Measurements from ENCODE around the gene HPCAL1. TPM values are rescaled to one million over a fixed set of nuclear protein-coding genes. Genes with fewer than 3 reads are reported as not detected.
A peak's percentile ranks its signal among the peaks of the same experiment; 100 is the strongest.

Gene HPCAL1
- polyA plus RNA-seq, 3 donors: 82.1 to 99.5 (median 98.0) TPM

DNA sequence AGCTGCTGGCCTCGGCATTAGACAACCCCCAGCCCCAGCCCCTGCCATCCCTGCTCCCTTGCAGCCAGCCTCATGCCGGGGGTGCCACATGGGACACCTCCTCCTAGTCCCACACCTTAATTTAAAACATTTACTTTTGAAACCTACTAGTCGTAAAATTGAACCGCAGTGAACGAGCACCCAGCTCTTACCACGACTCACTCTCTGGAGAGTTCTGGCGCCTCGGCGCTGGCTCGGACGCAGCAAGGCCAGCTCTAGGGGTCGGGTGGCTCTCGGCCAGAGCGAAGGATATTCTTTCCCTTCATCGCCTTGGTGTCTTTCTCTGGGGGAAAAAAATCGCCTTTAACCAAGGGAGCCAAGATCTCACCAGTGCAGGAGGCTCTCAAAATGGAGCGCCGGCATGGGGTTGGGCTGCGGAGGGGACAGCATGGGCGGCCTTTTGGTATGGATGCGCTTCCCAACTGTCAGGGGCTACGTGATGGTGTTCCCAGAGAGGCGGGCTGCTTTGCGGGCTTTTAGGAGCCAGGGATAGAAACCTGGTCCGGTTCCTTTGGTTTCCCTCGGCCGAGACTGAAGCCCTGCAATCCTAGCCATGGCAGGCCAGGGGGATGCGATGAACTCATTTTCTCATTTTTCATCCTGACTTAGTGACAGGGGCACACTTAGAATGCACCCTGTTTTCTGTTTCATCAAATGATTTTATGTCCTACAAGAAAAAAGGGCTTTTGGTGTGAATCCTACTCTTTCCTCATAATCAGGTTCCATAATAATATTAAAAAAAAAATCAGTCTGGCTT lies 2.0 kb downstream of the HPCAL1 start:
- Mint-ChIP-seq H3K4me3 (peak overlapping the region; percentile 96 to 100), H3K4me1 (peaks cover 67% of the 10 kb centered on the region), H3K27ac (peak overlapping the region in 5 of 7 donors; percentile 12 to 88 (median 61)), H3K36me3 (peaks cover 12 to 26% of the 10 kb centered on the region in 2 donors), H3K9me3 (peaks cover 0 to 5% (median 0%) of the 10 kb centered on the region in 7 donors), H3K27me3 (ENCODE audit: low read depth in 3 of 3) (peaks cover 0 to 7% (median 5%) of the 10 kb centered on the region in 3 donors)
- peak overlapping the region; percentile 79 to 93 (median 84) for H3K4me3 ChIP-seq (replicated peaks in 1 of 3; ENCODE audit: low read depth in 2 of 3, low read length in 3 of 3)
- H3K27ac ChIP-seq (ENCODE audit: low read depth in 1 of 2, low read length in 2 of 2): peak overlapping the region in 1 of 2 donors; percentile 87
- H2AFZ ChIP-seq (ENCODE audit: insufficient read depth, low read depth, low read length, poor library complexity, severe bottlenecking): peak overlapping the region; percentile 62
- H4K20me1 ChIP-seq (ENCODE audit: insufficient read depth, low read length): peaks cover 68% of the 10 kb centered on the region
- H3K4me2 ChIP-seq (replicated peaks; ENCODE audit: extremely low read depth, low read length, poor library complexity, severe bottlenecking): peak overlapping the region; percentile 99
- no peaks in the 10 kb centered on the region for H3K36me3 ChIP-seq (replicated peaks in 1 of 2; ENCODE audit: control insufficient read depth in 1 of 2, insufficient read depth in 2 of 2, low read length in 2 of 2)
- 53% methylated on average over 17 of the region's 28 CpGs for WGBS (ENCODE audit: insufficient coverage)
- intact Hi-C loops (cut with micrococcal nuclease): loop anchor here (2.0 to 10.0 kb wide), 5 partner anchors 26 to 182 kb away; partner anchors contain the start of gene RRM2 (in 2 of the 2)
- DNase-seq: no peak
- no peaks in the 10 kb centered on the region for H3K9me3 ChIP-seq (replicated peaks in 1 of 2; ENCODE audit: control insufficient read depth in 1 of 2, insufficient read depth in 1 of 2, low read length in 2 of 2)
- H3K27me3 ChIP-seq (ENCODE audit: control insufficient read depth in 2 of 2, insufficient read depth in 2 of 2, low read length in 2 of 2): no peaks in the 10 kb centered on the region
- peaks cover 70% of the 10 kb centered on the region for H3K79me2 ChIP-seq (ENCODE audit: insufficient read depth, low read length)
- H3K4me1 ChIP-seq (ENCODE audit: control insufficient read depth in 1 of 2, insufficient read depth in 2 of 2, low read length in 2 of 2): peaks cover 53 to 79% of the 10 kb centered on the region in 2 donors
- H3K9ac ChIP-seq (ENCODE audit: insufficient read depth, low read length, poor library complexity, severe bottlenecking): peak overlapping the region; percentile 82
- TF ChIP-seq, protein P1, sequence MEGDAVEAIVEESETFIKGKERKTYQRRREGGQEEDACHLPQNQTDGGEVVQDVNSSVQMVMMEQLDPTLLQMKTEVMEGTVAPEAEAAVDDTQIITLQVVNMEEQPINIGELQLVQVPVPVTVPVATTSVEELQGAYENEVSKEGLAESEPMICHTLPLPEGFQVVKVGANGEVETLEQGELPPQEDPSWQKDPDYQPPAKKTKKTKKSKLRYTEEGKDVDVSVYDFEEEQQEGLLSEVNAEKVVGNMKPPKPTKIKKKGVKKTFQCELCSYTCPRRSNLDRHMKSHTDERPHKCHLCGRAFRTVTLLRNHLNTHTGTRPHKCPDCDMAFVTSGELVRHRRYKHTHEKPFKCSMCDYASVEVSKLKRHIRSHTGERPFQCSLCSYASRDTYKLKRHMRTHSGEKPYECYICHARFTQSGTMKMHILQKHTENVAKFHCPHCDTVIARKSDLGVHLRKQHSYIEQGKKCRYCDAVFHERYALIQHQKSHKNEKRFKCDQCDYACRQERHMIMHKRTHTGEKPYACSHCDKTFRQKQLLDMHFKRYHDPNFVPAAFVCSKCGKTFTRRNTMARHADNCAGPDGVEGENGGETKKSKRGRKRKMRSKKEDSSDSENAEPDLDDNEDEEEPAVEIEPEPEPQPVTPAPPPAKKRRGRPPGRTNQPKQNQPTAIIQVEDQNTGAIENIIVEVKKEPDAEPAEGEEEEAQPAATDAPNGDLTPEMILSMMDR (IDR thresholded peaks at IDR 0.05): no peak

DNA sequence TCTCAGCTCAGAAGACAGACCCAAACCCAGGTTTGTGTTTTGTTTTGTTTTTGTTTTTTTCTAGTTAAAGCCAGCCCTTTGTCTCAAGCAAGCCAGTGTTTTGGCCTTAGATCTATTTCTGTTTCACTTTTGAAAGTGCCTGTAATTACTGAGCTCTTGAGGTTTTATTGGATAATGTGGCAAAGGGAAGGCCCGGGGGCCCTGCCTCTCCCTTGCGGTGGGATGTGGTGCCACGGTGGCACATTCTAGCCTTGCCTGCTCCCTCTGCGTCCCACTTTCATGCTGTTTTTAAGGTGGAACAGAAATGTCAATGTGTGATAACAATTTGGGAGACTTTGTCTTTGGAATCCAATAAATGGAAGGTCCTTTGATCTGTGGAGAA lies 2.5 kb downstream of the HPCAL1 start:
- Mint-ChIP-seq H3K4me1 (peaks cover 68% of the 10 kb centered on the region), H3K4me3 (peak overlapping the region; percentile 96 to 100), H3K9me3 (peaks cover 0 to 5% (median 0%) of the 10 kb centered on the region in 7 donors), H3K27ac (peak overlapping the region in 3 of 7 donors; percentile 5 to 30 (median 12)), H3K36me3 (peaks cover 12 to 31% of the 10 kb centered on the region in 2 donors), H3K27me3 (ENCODE audit: low read depth in 3 of 3) (peaks cover 0 to 7% (median 5%) of the 10 kb centered on the region in 3 donors)
- H3K9me3 ChIP-seq (replicated peaks in 1 of 2; ENCODE audit: control insufficient read depth in 1 of 2, insufficient read depth in 1 of 2, low read length in 2 of 2): no peaks in the 10 kb centered on the region
- peaks cover 53 to 74% of the 10 kb centered on the region in 2 donors for H3K4me1 ChIP-seq (ENCODE audit: control insufficient read depth in 1 of 2, insufficient read depth in 2 of 2, low read length in 2 of 2)
- H3K9ac ChIP-seq (ENCODE audit: insufficient read depth, low read length, poor library complexity, severe bottlenecking): no peak overlapping the region
- H4K20me1 ChIP-seq (ENCODE audit: insufficient read depth, low read length): peaks cover 74% of the 10 kb centered on the region
- intact Hi-C loops (cut with micrococcal nuclease): loop anchor here (2.0 to 10.0 kb wide), 3 partner anchors 26 to 180 kb away; partner anchors contain the start of gene RRM2 (in 1 of the 2)
- TF ChIP-seq, protein P1 (IDR thresholded peaks at IDR 0.05): no peak
- H3K36me3 ChIP-seq (replicated peaks in 1 of 2; ENCODE audit: control insufficient read depth in 1 of 2, insufficient read depth in 2 of 2, low read length in 2 of 2): no peaks in the 10 kb centered on the region
- H3K4me3 ChIP-seq (replicated peaks in 1 of 3; ENCODE audit: low read depth in 2 of 3, low read length in 3 of 3): peak overlapping the region; percentile 0 to 93 (median 84)
- H2AFZ ChIP-seq (ENCODE audit: insufficient read depth, low read depth, low read length, poor library complexity, severe bottlenecking): no peak overlapping the region
- H3K27ac ChIP-seq (ENCODE audit: low read depth in 1 of 2, low read length in 2 of 2): no peak overlapping the region
- WGBS (ENCODE audit: insufficient coverage): 0% methylated on average over 3 of the region's 4 CpGs
- H3K4me2 ChIP-seq (replicated peaks; ENCODE audit: extremely low read depth, low read length, poor library complexity, severe bottlenecking): peak overlapping the region; percentile 99
- H3K79me2 ChIP-seq (ENCODE audit: insufficient read depth, low read length): peaks cover 76% of the 10 kb centered on the region
- H3K27me3 ChIP-seq (ENCODE audit: control insufficient read depth in 2 of 2, insufficient read depth in 2 of 2, low read length in 2 of 2): no peaks in the 10 kb centered on the region
- no peak for DNase-seq
